IPS-NIHi7 (cell line): ENCODE results near the gene DBF4.
"Not testable (repeated sequence)": the region's sequence is repeated elsewhere in the genome, so short reads cannot be mapped to it uniquely, and the experiment has no call there.

Experiments
- DNase-seq: peaks from one replicate; pipeline ENCODE4 v3.0.0; 2012; ENCODE audit warnings: mixed read lengths; ENCODE audit errors: extremely low spot score

The DBF4 gene

DNA sequence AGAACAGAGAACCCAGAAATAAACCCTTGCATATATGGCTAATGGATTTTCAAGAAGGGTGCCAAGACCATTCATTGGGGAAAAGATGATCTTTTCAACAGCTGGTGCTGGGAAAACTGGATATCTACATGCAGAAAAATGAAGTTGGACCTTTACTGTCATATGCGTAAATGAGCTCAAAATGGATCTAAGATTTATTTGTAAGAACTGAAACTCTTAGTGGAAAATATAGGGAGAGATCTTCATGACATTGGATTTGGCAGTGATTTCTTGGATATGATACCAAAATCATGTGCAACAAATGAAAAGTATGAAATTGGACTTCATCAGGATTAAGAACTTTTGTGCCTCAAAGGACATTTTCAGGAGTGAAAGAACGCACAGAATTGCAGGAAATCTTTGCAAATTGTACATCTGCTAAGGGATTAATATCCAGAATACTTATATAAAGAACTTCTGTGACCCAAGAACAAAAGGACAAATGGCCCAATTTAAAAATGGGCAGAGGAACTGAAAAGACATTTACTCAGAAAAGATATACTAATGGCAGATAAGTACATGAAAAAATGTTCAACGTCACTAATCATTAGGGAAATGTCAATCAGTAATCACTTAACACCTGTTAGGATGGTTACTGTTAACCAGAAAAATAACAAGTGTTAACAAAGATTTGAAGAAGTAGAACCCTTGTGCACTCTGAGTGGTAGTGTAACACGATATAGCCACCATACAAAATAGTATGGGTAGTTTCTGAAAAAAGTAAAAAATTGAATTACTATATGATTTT lies 6.1 kb downstream of the DBF4 start:
- DNase-seq = no peak

DNA sequence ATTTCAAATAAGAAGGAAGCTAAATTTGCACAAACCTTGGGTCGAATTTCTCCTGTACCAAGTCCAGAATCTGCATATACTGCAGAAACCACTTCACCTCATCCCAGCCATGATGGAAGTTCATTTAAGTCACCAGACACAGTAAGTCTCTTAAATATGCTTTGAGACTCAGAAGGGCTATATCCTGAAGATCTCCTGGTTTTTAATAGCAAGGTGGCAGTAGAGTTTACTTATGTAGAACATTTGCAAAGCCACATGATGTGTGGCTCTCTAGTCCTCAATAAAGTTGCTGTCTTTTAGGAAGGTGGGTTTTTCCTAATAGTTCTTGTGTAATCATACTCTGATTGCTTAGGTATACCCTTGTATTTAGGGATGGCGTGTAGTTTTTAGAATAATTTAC lies 8.7 kb downstream of the DBF4 start:
- no peak for DNase-seq

DNA sequence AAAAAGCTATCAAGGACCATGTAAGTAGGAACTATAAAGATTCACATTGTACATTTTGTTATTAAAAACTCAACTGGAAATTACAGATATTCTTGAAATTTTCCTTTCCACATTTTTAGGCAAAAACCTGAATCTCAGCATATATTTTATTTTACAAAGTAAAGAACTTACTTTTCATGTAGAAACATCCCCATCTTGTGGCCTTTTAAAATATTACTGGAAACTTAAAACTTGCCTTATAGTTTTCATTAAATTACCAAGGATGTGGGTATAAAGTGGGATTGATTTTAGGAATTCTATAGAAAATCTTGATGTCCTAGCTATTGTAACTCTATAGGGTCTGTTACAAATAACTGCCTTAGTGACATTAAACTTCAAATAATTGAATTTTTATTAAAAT lies 10.6 kb downstream of the DBF4 start:
- DNase-seq = no peak

DNA sequence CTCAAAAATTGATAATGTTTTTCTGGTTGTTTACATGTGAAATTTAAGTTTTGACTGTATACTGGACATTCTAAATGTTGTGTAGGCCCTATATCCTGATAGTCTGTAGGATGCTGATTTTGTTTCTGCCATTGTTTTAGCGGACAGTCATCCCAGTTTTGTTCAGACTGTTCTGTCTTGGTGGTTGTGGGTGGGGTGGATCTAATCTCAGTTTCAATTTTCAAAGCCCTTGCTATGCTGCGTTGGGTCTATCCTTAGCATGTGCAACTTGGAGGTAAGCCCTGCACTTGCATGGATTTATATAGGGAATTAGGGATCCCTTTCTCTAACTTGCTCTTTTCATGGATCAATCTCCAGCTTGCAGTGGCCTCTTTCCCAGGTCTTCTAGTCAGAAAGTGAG lies 19.1 kb downstream of the DBF4 start:
- no peak for DNase-seq

DNA sequence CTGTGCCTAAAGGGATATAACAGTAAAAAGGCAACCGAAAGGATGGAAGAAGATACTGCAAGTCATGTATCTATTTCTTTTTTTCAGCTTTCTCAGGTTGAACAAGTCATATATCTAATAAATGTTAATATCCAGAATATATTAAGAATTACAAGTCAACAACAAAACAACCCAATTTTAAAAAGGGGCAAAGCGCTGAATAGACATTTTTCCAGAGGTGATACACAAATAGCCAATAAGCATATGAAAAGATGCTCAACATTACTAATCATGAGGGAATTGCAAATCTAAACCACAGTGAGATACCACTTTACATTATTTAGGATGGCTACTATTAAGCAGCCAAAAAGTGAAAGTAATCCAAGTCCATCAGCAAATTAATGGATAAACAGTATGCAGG lies 23.0 kb downstream of the DBF4 start:
- no peak for DNase-seq

DNA sequence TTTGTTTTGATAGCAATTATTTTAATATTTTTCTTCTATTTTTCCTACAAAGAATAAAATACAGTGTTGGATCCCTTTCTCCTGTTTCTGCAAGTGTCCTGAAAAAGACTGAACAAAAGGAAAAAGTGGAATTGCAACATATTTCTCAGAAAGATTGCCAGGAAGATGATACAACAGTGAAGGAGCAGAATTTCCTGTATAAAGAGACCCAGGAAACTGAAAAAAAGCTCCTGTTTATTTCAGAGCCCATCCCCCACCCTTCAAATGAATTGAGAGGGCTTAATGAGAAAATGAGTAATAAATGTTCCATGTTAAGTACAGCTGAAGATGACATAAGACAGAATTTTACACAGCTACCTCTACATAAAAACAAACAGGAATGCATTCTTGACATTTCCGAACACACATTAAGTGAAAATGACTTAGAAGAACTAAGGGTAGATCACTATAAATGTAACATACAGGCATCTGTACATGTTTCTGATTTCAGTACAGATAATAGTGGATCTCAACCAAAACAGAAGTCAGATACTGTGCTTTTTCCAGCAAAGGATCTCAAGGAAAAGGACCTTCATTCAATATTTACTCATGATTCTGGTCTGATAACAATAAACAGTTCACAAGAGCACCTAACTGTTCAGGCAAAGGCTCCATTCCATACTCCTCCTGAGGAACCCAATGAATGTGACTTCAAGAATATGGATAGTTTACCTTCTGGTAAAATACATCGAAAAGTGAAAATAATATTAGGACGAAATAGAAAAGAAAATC lies 31.0 kb downstream of the DBF4 start:
- not testable (repeated sequence) for DNase-seq

DNA sequence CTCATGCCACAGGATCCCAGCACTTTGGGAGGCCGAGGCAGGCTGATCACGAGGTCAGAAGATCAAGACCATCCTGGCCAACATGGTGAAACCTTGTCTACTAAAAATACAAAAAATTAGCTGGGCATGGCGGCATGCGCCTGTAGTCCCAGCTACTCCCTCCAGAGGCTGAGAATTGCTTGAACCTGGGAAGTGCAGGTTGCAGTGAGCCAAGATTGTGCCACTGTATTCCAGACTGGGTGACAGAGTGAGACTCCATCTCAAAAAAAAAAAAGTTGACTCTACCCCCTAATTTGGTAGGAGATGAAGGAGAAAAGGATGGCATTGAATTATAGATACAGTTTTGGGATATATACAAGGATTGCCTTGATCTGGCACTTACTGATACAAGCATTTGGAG lies 32.5 kb downstream of the DBF4 start:
- not testable (repeated sequence) for DNase-seq

DNA sequence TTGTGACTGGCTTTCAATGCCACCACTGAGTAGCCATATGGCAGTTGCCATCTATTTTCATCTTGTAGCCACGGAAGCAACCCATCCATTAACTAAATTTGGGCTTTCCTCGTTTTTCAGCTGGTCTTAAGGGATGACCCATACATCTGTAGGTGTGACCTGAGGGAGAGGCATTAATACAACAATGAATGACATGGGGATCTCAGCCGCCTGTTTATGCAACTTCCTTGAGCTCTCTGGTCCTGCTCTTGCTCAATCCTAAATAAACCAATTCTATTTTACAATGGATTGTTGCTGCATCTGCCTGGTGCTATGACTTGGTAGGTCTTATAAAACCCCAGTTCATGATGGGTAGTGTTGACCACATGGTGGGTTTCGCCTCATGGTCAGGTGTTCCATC lies 35.8 kb downstream of the DBF4 start:
- no peak for DNase-seq

DNA sequence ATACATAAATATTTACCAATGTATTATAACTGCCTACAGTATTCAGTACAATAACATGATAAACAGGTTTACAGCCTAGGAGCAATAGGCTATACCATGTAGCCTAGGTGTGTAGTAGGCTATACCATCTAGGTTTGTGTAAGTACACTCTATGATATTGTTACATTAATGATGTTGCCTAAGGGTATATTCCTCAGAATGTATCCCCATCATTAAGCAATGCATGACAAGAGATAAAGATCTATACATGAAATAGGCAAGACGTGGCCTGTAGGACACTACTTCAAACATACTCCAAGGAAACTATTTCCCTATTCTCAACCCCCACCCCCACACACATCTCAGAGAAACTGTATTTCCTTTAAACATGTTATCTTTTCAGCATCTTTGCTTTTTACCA lies 42.4 kb downstream of the DBF4 start:
- no peak for DNase-seq

DNA sequence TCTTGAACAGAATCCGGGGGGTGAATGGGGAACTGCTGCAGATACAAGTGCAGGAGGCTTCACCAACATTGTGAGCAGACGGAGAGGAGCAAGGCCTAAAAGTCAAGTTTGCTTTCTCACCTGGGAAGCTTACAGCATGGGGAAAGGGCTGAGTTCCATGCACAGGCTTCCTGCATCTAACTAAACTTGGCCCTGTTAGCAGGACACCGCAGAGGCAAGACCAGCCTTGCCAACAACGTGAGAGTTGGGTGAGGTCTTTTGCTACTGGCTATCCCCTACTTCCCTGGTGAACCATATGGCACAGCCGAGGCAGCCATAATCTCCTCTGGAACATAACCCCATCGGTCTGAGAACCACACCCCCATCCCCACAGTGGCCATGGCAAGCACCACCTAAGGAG lies 43.6 kb downstream of the DBF4 start:
- no peak for DNase-seq

DNA sequence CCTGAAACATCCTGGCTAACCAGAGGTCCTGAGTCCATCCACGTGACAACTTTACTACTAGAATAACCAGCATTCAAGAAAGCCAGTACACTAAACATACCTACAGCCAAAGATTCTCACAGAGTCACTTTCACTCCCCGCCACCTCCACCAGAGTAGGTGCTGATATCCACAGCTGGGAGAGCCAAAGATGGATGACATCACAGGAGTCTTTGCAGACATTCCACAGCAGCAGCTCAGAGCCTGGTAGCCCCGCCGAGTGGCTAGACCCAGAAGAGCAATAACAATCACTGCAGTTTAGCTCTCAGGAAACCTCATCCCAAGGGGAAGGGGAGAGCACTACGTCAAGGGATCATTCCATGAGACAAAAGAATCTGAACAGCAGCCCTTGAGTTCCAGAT lies 44.3 kb downstream of the DBF4 start:
- DNase-seq = peak; percentile 19

DNA sequence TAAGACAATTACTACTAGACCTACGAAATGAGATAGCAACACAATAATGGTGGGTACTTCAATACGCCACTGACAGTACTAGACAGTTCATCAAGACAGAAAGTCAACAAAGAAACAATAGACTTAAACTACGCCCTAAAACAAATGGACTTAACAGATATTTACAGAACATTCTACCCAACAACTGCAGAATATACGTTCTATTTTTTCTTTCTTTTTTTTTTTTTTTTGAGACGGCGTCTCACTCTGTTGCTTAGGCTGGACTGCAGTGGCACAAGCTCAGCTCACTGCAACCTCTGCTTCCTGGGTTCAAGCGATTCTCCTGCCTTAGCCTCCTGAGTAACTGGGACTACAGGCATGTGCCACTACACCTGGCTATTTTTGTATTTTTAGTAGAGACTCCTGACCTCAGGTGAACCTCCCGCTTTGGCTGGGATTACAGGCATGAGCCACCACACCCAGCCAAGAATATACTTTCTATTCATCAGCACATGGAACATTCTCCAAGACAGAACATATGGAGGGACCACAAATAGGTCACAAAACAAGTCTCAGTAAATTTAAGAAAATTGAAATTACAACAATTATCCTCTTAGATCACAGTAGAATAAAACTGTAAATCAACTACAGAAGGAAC lies 46.6 kb downstream of the DBF4 start:
- not testable (repeated sequence) for DNase-seq

DNA sequence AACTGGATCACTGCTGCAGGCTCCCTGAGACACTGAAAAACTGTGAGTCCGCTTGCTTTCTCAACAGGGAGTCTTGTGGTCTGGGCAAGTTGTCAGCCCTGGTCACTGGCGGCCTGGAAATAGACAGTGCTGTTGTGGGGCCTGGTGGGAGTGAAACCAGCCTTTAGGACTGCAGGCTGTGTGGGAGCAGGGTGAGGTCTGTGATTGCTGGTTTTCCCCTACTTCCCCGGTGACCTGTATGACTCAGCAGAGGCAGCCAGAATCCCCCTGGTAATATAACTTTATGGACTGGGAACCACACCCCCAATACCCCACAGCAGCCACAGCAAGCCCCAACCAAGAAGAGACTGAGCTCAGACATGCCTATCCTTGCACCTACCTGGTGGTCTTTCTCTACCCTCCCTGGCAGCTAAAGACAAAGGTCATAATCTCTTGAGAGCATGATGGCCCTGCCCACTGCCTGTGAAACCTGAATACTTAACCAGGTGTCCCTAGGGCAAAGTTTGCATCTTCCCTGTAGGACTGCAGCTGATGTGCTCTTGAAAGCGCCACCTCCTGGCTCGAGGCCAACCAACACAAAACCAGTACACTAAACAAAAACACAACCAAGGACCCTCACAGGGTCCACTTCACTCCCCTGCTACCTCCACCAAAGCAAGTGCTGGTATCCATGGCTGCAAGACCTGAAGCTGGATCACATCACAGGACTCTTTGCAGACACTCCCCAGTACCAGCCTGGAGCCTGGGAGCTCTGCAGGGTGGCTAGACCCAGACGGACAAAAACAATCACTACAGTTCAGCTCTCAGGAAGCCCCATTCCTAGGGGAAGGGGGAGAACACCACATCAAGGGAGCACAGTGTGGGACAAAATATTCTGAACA lies 50.5 kb downstream of the DBF4 start:
- DNase-seq = peak; percentile 35

DNA sequence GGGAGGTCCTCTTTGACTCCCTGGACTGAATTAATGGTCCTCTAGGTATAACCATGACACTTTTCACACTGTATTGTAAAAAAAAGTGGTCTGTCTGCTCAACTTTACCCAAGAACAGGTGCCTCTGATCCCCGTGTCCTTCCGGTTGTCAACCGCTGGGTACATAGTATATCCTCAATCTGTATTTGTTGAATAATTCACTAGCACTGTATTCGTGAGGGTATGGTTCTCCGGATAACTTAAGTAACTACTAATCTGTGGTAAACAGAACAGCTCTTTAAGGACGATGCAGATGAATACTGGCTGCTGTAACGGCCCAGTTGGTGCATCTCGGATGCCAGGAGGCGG lies 57.3 kb downstream of the DBF4 start:
- no peak for DNase-seq

DNA sequence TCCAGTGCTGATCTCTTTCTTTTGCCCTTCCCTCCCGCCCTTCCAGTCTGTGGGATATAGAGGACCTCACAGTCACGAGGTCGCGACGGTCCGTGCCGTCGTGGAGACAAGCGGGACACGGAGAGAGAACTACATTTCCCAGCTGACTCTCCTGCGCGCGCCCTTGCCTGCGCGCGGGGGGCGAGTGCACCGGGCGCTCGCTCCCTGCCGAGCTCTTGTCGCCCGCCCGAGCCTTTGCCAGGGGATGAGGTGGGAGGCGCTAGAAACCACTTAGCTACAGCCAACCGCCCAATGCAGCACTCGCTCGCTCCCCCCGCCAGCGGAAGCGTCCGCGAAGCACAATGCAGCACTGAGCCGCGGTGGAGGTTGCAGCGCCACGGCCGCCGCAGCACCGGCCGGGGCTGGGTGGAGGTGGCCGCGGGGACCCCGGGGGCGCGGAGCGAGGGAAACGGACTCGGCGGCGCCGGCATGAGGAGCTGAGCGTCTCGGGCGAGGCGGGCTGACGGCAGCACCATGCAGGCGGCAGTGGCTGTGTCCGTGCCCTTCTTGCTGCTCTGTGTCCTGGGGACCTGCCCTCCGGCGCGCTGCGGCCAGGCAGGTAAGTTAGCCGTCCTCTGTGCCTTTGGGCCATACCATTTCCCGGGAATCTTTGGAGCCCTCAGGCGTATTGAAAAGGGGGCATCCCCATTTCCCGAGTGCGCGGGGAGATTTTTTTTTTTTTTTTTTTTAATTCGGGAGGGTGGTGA lies 57.8 kb downstream of the DBF4 start, which contains the start of gene ADAM22:
Gene ADAM22, plus strand, starts transcription at position 299 of the 746 bp plus-strand sequence. Its CDS starts 215 bp downstream, at position 514.
- peak; percentile 90 for DNase-seq

DNA sequence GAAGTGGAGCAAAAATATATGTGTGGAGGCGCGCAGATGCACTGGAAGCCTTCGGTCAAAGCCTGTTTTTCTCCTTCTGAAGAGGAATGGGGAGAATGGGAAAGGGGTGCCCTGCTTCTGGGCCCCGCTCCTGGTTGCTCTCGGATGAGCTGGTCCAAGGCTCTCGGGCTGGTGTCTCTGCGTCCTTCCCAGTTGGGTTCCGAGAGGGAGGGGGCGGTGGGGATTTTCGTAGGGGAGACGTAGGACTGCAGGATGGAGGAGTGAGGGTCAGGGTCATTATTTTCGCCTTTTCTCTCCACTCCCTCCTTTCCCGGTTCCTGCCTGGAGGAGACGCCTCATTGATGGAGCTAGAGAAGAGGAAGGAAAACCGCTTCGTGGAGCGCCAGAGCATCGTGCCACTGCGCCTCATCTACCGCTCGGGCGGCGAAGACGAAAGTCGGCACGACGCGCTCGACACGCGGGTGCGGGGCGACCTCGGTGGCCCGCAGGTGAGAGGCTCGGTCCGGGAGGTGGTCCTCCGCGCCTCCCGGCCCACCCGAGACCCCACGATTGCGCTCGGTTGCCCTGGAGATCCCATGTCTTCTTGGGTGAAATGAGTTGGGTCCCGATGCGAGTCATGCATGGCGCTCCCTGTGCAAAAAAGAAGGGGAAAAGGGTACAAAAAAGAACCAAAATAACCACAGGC lies 58.5 kb downstream of the DBF4 start:
- peak; percentile 39 for DNase-seq

DNA sequence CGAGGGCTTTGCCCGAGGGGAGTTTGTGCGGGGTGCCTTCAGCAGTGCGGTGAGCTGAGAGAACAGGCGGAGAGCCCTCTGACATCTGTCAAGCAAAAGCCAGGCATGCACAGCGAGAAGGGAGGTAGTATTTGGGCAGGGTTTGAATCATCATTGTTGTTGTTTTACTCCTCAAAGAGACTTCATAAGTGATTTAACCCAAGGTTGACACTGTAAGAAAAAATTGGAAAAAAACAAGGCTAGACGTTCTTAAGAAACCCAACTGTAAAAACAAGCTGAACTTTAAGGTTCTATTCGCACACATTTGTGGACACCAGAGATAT lies 59.1 kb downstream of the DBF4 start:
- DNase-seq = no peak

DNA sequence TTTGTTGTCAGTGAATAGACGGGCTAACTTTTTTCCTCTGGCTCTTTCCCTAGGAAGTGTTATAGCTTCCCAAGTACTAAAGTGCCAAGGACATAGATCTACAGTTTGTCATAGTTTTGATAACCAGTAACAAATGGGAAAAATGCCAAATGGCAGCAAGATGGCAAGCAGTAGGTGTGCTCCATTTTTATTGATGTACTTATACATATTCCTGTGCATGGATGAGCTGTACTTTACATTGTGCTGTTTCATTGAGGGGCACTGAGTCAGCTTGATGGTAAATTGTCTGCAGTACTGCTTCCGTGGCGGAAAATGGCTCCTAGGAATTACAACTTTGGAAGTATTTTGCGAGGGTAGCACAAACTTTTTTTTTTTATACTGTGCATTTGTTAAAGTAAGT lies 64.8 kb downstream of the DBF4 start:
- DNase-seq = no peak

DNA sequence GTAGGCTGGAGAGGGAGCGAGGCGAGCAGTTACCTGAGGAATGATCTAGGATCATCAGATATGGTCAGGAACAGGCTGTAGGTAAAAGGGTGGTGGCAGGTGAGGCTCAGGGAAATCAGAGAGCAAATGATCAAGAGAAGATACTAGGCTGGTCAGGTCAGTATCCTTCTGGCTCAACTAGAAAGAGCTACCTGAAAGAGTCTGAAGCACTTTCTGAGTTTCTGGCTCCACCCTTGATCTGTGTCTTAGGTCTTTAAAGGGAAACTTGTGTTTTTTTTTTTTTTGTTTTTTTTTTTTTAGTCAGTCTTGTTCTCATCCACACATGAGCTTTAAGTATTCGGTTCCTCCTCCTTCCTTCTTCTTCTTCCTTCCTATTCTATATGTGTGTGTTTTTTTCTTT lies 68.3 kb downstream of the DBF4 start:
- DNase-seq = no peak

DNA sequence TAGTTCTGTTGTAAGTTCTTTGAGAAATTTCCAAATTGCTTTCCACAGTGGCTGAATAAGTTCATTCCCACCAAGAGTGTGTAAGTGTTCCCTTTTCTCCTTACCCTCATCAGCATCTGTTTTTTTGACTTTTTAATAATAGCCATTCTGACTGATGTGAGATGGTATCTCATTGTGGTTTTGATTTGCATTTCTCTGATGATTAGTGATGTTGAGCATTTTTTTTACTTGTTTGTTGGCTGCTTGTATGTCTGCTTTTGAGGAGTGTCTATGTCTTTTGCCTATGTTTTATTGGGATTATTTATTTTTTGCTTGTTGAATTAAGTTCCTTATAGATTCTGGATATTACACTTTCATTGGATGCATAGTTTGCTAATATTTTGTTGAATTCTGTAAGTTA lies 69.6 kb downstream of the DBF4 start:
- DNase-seq = not testable (repeated sequence)

DNA sequence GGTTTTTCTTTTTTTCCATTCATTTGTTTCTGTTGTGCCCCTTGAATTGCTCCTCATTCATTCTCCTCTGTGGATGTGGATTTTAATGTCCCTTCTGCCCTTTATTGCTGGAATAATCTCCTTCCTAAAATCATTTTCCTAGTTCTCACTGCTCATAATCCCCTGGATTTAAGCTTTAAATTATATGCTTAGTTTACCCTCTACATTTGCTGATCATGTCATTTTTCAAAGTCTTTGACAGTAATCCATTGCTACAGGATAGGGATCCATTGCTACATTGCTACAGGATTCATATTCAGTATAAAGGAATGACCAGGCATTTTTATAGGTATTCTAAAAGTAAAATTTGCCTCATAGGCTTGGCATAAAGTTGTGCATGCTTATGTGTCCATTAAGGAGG lies 72.1 kb downstream of the DBF4 start:
- no peak for DNase-seq
